Neural crest cell (in vitro differentiated cells): ENCODE results near the gene INPP5F. TPM values are rescaled to one million over a fixed set of nuclear protein-coding genes. Genes with fewer than 3 reads are reported as not detected.
"Not testable (repeated sequence)": the region's sequence is repeated elsewhere in the genome, so short reads cannot be mapped to it uniquely, and the experiment has no call there.

ENCODE experiments used
- DNase-seq: peaks from one replicate; pipeline ENCODE4 v3.0.0; 2021; ENCODE audit warnings: low read depth, mixed read lengths, low spot score
- H3K27ac Mint-ChIP-seq: one replicate; pipeline ENCODE4 v1.8.0; 2021; ENCODE audit warnings: mild to moderate bottlenecking, mixed read lengths; ENCODE audit not compliant: unreplicated experiment
- H3K27me3 Mint-ChIP-seq: 2 replicates; pipeline ENCODE4 v1.8.0; 2021; ENCODE audit warnings: low read depth, mild to moderate bottlenecking, mixed read lengths
- H3K36me3 Mint-ChIP-seq: 2 replicates; pipeline ENCODE4 v1.8.0; 2021; ENCODE audit warnings: low read depth, mild to moderate bottlenecking, mixed read lengths
- H3K4me1 Mint-ChIP-seq: 2 replicates; pipeline ENCODE4 v1.8.0; 2021; ENCODE audit warnings: mixed read lengths
- H3K4me3 Mint-ChIP-seq: one replicate; pipeline ENCODE4 v1.8.0; 2021; ENCODE audit warnings: mild to moderate bottlenecking, mixed read lengths
- H3K9me3 Mint-ChIP-seq: 2 replicates; pipeline ENCODE4 v1.8.0; 2021; ENCODE audit warnings: mixed read lengths
- CTCF ChIP-seq: fragments of 200-600 bp; sonication (generic); conservative IDR thresholded peaks from 2 replicates; pipeline ENCODE4 v1.5.0; 2021; ENCODE audit warnings: antibody characterized with exemption, mild to moderate bottlenecking
- total RNA-seq: library from RNA; stranded (reverse); gene quantifications from 2 replicates; pipeline ENCODE4 v1.2.1, GENCODE V29; 2021

Gene INPP5F
- total RNA-seq, 1 donor from 2014 or later: 95.4 TPM

- peak overlapping the region; percentile 17 for H3K4me3 Mint-ChIP-seq
- peak overlapping the region; percentile 60 for H3K27ac Mint-ChIP-seq
- peaks cover 9% of the 10 kb centered on the region for H3K9me3 Mint-ChIP-seq
- peaks cover 39% of the 10 kb centered on the region for H3K4me1 Mint-ChIP-seq
- no peak for TF ChIP-seq CTCF
- no peaks in the 10 kb centered on the region for H3K27me3 Mint-ChIP-seq
- peaks cover 19% of the 10 kb centered on the region for H3K36me3 Mint-ChIP-seq
- no peak for DNase-seq
Observed at GRCh38 chr10:119865699-119866240, 139.9 kb downstream of the INPP5F start.

- H3K9me3 Mint-ChIP-seq: peaks cover 9% of the 10 kb centered on the region
- no peak overlapping the region for H3K27ac Mint-ChIP-seq
- no peak for TF ChIP-seq CTCF
- no peak for DNase-seq
- peaks cover 44% of the 10 kb centered on the region for H3K4me1 Mint-ChIP-seq
- no peak overlapping the region for H3K4me3 Mint-ChIP-seq
- H3K27me3 Mint-ChIP-seq: no peaks in the 10 kb centered on the region
- peaks cover 19% of the 10 kb centered on the region for H3K36me3 Mint-ChIP-seq
Observed at GRCh38 chr10:119867317-119867716, 141.5 kb downstream of the INPP5F start.

- H3K4me3 Mint-ChIP-seq: peak overlapping the region; percentile 96
- H3K27me3 Mint-ChIP-seq, H3K9me3 Mint-ChIP-seq, DNase-seq: not testable (repeated sequence)
- H3K4me1 Mint-ChIP-seq: peaks cover 44% of the 10 kb centered on the region
- peaks cover 13% of the 10 kb centered on the region for H3K36me3 Mint-ChIP-seq
- peak overlapping the region; percentile 22 for H3K27ac Mint-ChIP-seq
Observed at GRCh38 chr10:119869398-119869797, 143.5 kb downstream of the INPP5F start.

- no peaks in the 10 kb centered on the region for H3K27me3 Mint-ChIP-seq
- no peaks in the 10 kb centered on the region for H3K9me3 Mint-ChIP-seq
Observed at GRCh38 chr10:119871881-119872609, 146.2 kb downstream of the INPP5F start.

GRCh38 chr10:119872610-119872859 lies 146.7 kb downstream of the INPP5F start, which contains the start of gene MCMBP:
MCMBP (minus strand) TSS chr10:119872843; CDS start chr10:119872584, 259 bp downstream.
- no peak for TF ChIP-seq CTCF
- no peak for DNase-seq
- Mint-ChIP-seq H3K4me3 (peak within 1 kb of the TSS; percentile 96), H3K9me3 (no peaks in the 10 kb centered on the region), H3K27me3 (no peaks in the 10 kb centered on the region), H3K36me3 (no peaks in the 10 kb centered on the region), H3K4me1 (peaks cover 39% of the 10 kb centered on the region), H3K27ac (peak within 1 kb of the TSS; percentile 97)

More at GRCh38 chr10:119871881-119872609, 146.2 kb downstream of the INPP5F start:
- Mint-ChIP-seq H3K36me3 (no peaks in the 10 kb centered on the region), H3K4me1 (peaks cover 42% of the 10 kb centered on the region), H3K27ac (peak overlapping the region; percentile 97), H3K4me3 (peak overlapping the region; percentile 96)
- DNase-seq: peak; percentile 7
- no peak for TF ChIP-seq CTCF

- peaks cover 37% of the 10 kb centered on the region for H3K4me1 Mint-ChIP-seq
- no peak for TF ChIP-seq CTCF
Observed at GRCh38 chr10:119872860-119873681, 147.2 kb downstream of the INPP5F start.

More at GRCh38 chr10:119872860-119873681, 147.2 kb downstream of the INPP5F start:
- peak overlapping the region; percentile 57 for H3K27ac Mint-ChIP-seq
- no peaks in the 10 kb centered on the region for H3K36me3 Mint-ChIP-seq
- no peaks in the 10 kb centered on the region for H3K9me3 Mint-ChIP-seq
- peak overlapping the region; percentile 91 for H3K4me3 Mint-ChIP-seq
- DNase-seq: peak; percentile 80
- no peaks in the 10 kb centered on the region for H3K27me3 Mint-ChIP-seq
